ENCODE measurements around the gene ELAC1.

ELAC1 gene

GRCh38 chr18:50949185-50949584 lies 18.7 kb upstream of the ELAC1 start:
- TF ChIP-seq CTCF (IDR thresholded peaks at IDR 0.05; ENCODE audit: low read depth, low read length, missing control alignments): no peak
- no peak for DNase-seq (ENCODE audit: extremely low read depth, low read depth)
- H3K4me3 ChIP-seq (replicated peaks; ENCODE audit: low read depth, low read length): no peak overlapping the region

GRCh38 chr18:50950626-50951025 lies 17.2 kb upstream of the ELAC1 start:
- no peak for DNase-seq (ENCODE audit: extremely low read depth, low read depth)
- no peak for TF ChIP-seq CTCF (IDR thresholded peaks at IDR 0.05; ENCODE audit: low read depth, low read length, missing control alignments)
- no peak overlapping the region for H3K4me3 ChIP-seq (replicated peaks; ENCODE audit: low read depth, low read length)

GRCh38 chr18:50953822-50954221 lies 14.0 kb upstream of the ELAC1 start:
- DNase-seq (ENCODE audit: extremely low read depth, low read depth): no peak
- no peak for TF ChIP-seq CTCF (IDR thresholded peaks at IDR 0.05; ENCODE audit: low read depth, low read length, missing control alignments)
- no peak overlapping the region for H3K4me3 ChIP-seq (replicated peaks; ENCODE audit: low read depth, low read length)

- no peak for TF ChIP-seq CTCF (IDR thresholded peaks at IDR 0.05; ENCODE audit: low read depth, low read length, missing control alignments)
- no peak overlapping the region for H3K4me3 ChIP-seq (replicated peaks; ENCODE audit: low read depth, low read length)
- no peak for DNase-seq (ENCODE audit: extremely low read depth, low read depth)
Observed at GRCh38 chr18:50955253-50955652, 12.6 kb upstream of the ELAC1 start.

GRCh38 chr18:50956116-50956515 lies 11.7 kb upstream of the ELAC1 start:
- no peak for TF ChIP-seq CTCF (IDR thresholded peaks at IDR 0.05; ENCODE audit: low read depth, low read length, missing control alignments)
- H3K4me3 ChIP-seq (replicated peaks; ENCODE audit: low read depth, low read length): no peak overlapping the region
- no peak for DNase-seq (ENCODE audit: extremely low read depth, low read depth)

- no peak for TF ChIP-seq CTCF (IDR thresholded peaks at IDR 0.05; ENCODE audit: low read depth, low read length, missing control alignments)
- no peak for DNase-seq (ENCODE audit: extremely low read depth, low read depth)
- H3K4me3 ChIP-seq (replicated peaks; ENCODE audit: low read depth, low read length): no peak overlapping the region
Observed at GRCh38 chr18:50961974-50962373, 5.9 kb upstream of the ELAC1 start.

GRCh38 chr18:50969448-50969847 lies 1.6 kb downstream of the ELAC1 start:
- peak overlapping the region; percentile 65; the same call in 1 of the 2 replicates for H3K4me3 ChIP-seq (replicated peaks; ENCODE audit: low read depth, low read length)
- no peak for TF ChIP-seq CTCF (IDR thresholded peaks at IDR 0.05; ENCODE audit: low read depth, low read length, missing control alignments)
- DNase-seq (ENCODE audit: extremely low read depth, low read depth): no peak

Data from HFF-Myc (cell line).